Natural killer cell (primary cell): ENCODE measurements around the gene NUBPL. TPM values are rescaled to one million over a fixed set of nuclear protein-coding genes. Genes with fewer than 3 reads are reported as not detected.

ENCODE experiments used
- ATAC-seq, 3 donors: fragments of 150-1000 bp in 2 of 3; fragments of 200-7000 bp in 1 of 3; cut with Tn5 transposase; 1 replicate in 1 of 3; 2 replicates in 2 of 3; pipeline ENCODE4 v1.10.0; 2021; ENCODE audit warnings: mild to moderate bottlenecking in 2 of 3, moderate library complexity in 2 of 3
- DNase-seq, 2 donors: peaks; one replicate each; pipeline versions ENCODE4 v3.0.0 to v3.0.0-alpha.2; 2013 to 2021; ENCODE audit warnings: mixed read lengths in 1 of 2
- H3K27ac ChIP-seq: one replicate; pipeline ENCODE4 v1.5.1; 2013; ENCODE audit warnings: mild to moderate bottlenecking, low read length
- H3K27me3 ChIP-seq: one replicate; pipeline ENCODE4 v1.6.1; 2013; ENCODE audit warnings: low read length; ENCODE audit not compliant: control insufficient read depth, insufficient read depth
- H3K36me3 ChIP-seq: one replicate; pipeline ENCODE4 v1.6.1; 2013; ENCODE audit warnings: low read length; ENCODE audit not compliant: control insufficient read depth, insufficient read depth
- H3K4me1 ChIP-seq: one replicate; pipeline ENCODE4 v1.6.1; 2013; ENCODE audit warnings: low read length; ENCODE audit not compliant: control insufficient read depth, insufficient read depth
- H3K4me3 ChIP-seq: one replicate; pipeline ENCODE4 v1.5.1; 2013; ENCODE audit warnings: low read length
- H3K9me3 ChIP-seq: one replicate; pipeline ENCODE4 v1.6.1; 2013; ENCODE audit warnings: low read length; ENCODE audit not compliant: control insufficient read depth, insufficient read depth
- H3K27ac Mint-ChIP-seq, 2 donors: one replicate each; pipeline ENCODE4 v1.8.0; 2022; ENCODE audit warnings: mild to moderate bottlenecking in 2 of 2, mixed read lengths in 2 of 2, moderate library complexity in 1 of 2
- H3K27me3 Mint-ChIP-seq, 2 donors: one replicate each; pipeline ENCODE4 v1.8.0; 2022; ENCODE audit warnings: low read depth in 2 of 2, mixed read lengths in 2 of 2
- H3K36me3 Mint-ChIP-seq: one replicate; pipeline ENCODE4 v1.8.0; 2022; ENCODE audit warnings: mixed read lengths
- H3K4me1 Mint-ChIP-seq, 2 donors: one replicate each; pipeline ENCODE4 v1.8.0; 2022; ENCODE audit warnings: mixed read lengths in 2 of 2
- H3K4me3 Mint-ChIP-seq: one replicate; pipeline ENCODE4 v1.8.0; 2022; ENCODE audit warnings: mild to moderate bottlenecking, moderate library complexity, mixed read lengths
- H3K9me3 Mint-ChIP-seq, 2 donors: one replicate each; pipeline ENCODE4 v1.8.0; 2022; ENCODE audit warnings: mixed read lengths in 2 of 2
- CTCF ChIP-seq: fragments of 200-600 bp; IDR thresholded peaks from one replicate; pipeline ENCODE4 v1.8.0; 2022; ENCODE audit warnings: antibody characterized with exemption
- WGBS: methylation state at CpG from one replicate; pipeline ENCODE4 v1.1.7; 2013; ENCODE audit warnings: missing lambda C conversion rate; ENCODE audit not compliant: insufficient coverage; 5-methylcytosine and 5-hydroxymethylcytosine counted together
- intact Hi-C: fragments of 100-400 bp; cut with micrococcal nuclease; formaldehyde crosslinking; loops from one replicate; pipeline ENCODE4 v1.14.2; 2022
- total RNA-seq, 4 donors: library from RNA; stranded (reverse); fragments of 120-200 nt in 1 of 4; gene quantifications; one replicate each; pipeline versions ENCODE4 v1.2.3 to v1.2.4, GENCODE V29; 2013 to 2022

Gene NUBPL
- total RNA-seq, 3 donors from 2014 or later (not counting 1 experiment from before 2014, with no cell fraction given): 7.1 to 8.5 (median 7.5) TPM

GRCh38 chr14:31592631-31593030 lies 31.4 kb downstream of the NUBPL start:
- DNase-seq: no peak
- Histone ChIP-seq H3K27ac (no peak overlapping the region), H3K9me3 (no peaks in the 10 kb centered on the region), H3K4me3 (no peak overlapping the region), H3K27me3 (no peaks in the 10 kb centered on the region), H3K36me3 (no peaks in the 10 kb centered on the region), H3K4me1 (no peaks in the 10 kb centered on the region)
- Mint-ChIP-seq H3K36me3 (no peaks in the 10 kb centered on the region), H3K9me3 (no peaks in the 10 kb centered on the region), H3K4me3 (no peak overlapping the region), H3K27ac (no peak overlapping the region), H3K4me1 (no peaks in the 10 kb centered on the region), H3K27me3 (no peaks in the 10 kb centered on the region)
- no peak for TF ChIP-seq CTCF
- intact Hi-C loops: no loop called here
- WGBS: no CpG with 5 or more reads among the region's 2 CpGs
- ATAC-seq: no peak

GRCh38 chr14:31596342-31597095 lies 35.3 kb downstream of the NUBPL start:
- no peaks in the 10 kb centered on the region for H3K9me3 Mint-ChIP-seq
- no peak for ATAC-seq
- no peak overlapping the region for H3K4me3 Mint-ChIP-seq
- no peaks in the 10 kb centered on the region for H3K4me1 Mint-ChIP-seq
- intact Hi-C loops: no loop called here
- TF ChIP-seq CTCF: no peak
- Histone ChIP-seq H3K9me3 (no peaks in the 10 kb centered on the region), H3K4me3 (no peak overlapping the region), H3K36me3 (peaks cover 3% of the 10 kb centered on the region), H3K4me1 (no peaks in the 10 kb centered on the region), H3K27ac (no peak overlapping the region), H3K27me3 (no peaks in the 10 kb centered on the region)
- no peaks in the 10 kb centered on the region for H3K27me3 Mint-ChIP-seq
- WGBS: 100% methylated on average over 5 of the region's 7 CpGs
- no peaks in the 10 kb centered on the region for H3K36me3 Mint-ChIP-seq
- H3K27ac Mint-ChIP-seq: no peak overlapping the region
- no peak for DNase-seq

GRCh38 chr14:31605702-31606101 lies 44.5 kb downstream of the NUBPL start:
- Mint-ChIP-seq H3K27me3 (no peaks in the 10 kb centered on the region), H3K36me3 (peaks cover 11% of the 10 kb centered on the region), H3K9me3 (peaks cover 3 to 5% of the 10 kb centered on the region in 2 donors), H3K4me1 (no peaks in the 10 kb centered on the region), H3K27ac (no peak overlapping the region), H3K4me3 (no peak overlapping the region)
- Histone ChIP-seq H3K36me3 (no peaks in the 10 kb centered on the region), H3K27me3 (no peaks in the 10 kb centered on the region), H3K4me3 (no peak overlapping the region), H3K27ac (no peak overlapping the region), H3K4me1 (no peaks in the 10 kb centered on the region), H3K9me3 (no peaks in the 10 kb centered on the region)
- no peak for TF ChIP-seq CTCF
- ATAC-seq (no peak), DNase-seq (no peak)
- WGBS: 91% methylated on average over 2 of the region's 2 CpGs
- intact Hi-C loops: no loop called here
